Measurements from ENCODE around the gene NPEPL1.
"Not testable (repeated sequence)": the region's sequence is repeated elsewhere in the genome, so short reads cannot be mapped to it uniquely, and the experiment has no call there.

Gene NPEPL1

DNA sequence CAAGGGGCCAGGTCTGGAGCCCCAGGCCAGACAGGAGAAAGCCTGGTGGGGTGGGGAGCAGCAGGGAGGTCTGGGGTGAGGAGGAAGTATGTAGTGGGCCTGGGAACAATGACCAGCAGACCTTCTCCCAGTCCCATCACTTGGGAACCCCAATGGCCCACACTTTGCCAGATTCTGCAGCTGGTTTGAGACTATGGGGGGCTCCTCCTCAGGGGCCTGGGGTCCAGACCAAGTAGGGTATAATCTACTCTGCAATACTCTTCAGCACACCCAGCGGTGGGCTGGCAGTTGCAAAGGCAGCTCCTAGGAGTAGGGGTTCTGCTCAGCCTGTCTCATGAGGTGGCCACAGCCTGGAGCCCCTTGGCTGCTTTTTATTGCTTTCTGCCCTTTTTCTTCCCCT is 52.8 kb downstream of the NPEPL1 start:
- no peak for DNase-seq

DNA sequence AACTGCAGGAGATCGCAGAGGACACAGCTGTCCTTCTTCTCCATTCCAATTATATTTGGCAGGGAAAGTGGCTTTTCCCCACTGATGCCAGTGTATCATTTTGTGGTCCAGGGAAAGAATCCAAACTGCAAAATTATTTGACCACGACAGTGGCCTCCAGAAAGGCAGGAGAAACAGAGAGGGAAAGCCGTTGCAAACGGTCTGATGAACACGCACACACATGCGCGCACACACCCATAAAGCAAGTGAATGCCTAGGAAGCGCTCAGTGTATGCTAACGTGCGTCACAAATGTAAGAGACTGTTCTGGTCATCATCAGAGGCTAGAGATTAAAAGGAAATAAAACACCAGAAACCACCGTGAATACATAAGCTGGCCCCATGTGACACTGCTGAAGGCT is 54.0 kb downstream of the NPEPL1 start:
- DNase-seq, result no peak

DNA sequence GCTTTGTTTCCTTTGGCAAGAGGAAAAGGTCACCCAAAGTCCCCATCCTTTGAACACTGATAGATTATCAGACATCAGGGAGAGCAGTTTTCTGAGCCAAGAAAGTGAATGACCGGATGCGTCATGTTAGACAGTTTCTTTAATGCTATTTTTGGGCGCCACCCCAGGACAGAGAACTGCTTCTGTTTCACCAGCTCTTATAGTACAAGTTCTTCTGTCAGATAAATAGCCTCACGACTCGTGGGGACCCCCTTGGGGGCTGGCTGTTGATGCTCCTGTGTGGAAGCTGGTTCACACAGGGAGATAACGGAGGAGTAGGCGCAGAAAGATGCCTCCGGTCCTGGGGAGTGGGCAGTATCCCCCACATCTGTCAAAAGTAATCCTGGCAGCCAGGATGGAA is 54.6 kb downstream of the NPEPL1 start:
- DNase-seq, result no peak

DNA sequence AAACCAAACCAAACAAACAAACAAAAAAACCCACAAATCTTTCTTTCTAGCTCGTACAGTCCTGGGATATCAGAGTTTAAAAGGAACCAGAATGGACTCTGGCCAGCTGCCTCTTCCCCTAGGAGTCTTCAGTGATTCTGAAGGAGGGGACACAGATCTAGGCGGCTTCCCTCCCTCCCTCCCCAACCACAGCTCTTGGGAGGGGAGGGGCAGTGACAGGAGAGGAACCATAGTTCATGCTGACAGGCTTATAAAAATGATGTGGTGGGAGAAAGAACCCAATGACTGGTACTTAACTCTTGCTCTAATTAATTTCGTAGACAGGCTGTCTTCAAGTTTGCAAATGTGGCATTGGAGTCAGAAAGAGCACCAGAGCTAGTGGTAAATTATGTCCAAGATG is 56.0 kb downstream of the NPEPL1 start:
- no peak for DNase-seq

DNA sequence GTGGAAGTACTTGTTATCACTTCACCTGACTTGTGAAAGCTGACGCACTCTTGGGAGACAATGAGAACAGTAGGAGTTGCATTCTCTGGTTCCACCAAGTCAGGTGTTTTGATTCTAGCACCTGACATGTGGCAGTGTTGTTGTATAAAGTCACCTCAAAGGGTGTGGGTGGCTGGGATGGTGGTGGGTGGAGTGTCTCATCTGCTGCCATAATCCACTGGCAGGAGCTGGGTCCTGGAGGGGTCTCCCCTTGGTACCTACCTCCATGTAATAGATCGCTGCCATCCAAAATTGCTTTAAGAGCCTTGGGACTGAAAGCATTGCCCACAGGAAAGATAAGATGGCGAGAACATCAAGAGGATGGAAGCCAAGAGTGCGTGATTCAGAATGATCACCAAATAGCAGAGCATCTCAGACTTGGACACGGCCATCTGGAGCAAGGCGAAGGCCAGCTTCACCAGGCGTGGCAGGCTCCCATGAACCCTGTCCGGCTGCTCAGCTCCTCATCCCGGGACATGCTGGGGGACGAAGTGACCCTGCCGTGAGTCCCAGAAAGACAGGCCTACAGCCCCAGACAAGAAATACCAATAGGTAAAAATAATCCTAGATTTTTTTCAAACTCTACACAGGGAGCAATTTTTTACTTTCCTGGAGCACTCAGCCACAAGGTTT is 56.6 kb downstream of the NPEPL1 start:
- no peak for DNase-seq

DNA sequence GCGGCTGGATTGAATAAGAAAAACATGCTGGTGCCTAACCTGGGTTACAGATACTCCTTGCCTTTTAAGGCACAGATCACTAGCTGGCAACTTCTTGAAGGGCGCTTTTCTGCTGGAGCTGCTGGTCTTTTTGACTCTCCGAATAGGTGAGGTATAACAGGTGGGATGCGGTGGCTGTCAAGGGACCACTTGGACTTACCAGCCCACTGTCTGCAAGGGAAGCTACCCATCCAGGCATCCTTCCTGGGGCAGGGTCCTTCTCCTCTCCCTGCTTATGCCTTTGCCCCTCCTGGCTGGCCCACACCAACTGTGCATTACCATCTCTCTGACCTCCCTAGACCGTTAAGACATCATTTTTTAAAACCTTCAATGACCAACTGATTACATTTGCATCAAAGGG is 57.4 kb downstream of the NPEPL1 start:
- DNase-seq, result no peak

DNA sequence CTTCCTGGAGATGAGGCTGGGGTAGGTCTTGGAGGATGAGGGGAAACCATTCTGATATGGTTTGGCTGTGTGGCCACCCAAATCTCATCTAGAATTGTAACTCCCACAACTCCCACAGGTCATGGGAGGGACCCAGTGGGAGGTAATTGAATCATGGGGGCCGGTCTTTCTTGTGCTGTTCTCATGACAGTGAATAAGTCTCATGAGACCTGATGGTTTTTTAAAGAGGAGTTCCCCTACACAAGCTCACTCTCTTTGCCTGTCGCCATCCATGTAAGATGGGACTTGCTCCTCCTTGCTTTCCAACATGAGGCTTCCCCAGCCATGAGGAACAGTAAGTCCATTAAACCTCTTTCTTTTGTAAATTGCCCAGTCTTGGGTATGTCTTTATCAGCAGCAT is 58.1 kb downstream of the NPEPL1 start:
- not testable (repeated sequence) for DNase-seq

DNA sequence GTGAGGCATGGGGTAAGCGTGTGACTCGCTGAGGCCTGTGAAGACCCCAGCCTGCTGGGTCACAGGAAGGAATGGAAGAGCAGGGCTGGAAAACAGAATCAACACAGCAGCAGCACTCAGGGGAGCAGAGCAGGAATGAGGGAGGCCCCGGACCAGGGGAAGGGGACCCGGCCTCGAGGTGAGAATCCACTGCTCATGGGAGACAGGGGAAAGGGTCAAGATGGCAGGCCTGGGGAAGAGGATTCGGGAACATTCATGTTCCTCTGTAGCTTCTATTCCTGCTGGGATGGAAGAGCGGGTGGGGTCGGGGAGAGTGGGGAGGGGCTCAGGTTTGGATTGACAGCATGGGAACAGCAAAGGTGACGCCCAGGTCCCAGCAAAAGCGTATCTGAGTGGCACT is 59.4 kb downstream of the NPEPL1 start:
- DNase-seq, result no peak

DNA sequence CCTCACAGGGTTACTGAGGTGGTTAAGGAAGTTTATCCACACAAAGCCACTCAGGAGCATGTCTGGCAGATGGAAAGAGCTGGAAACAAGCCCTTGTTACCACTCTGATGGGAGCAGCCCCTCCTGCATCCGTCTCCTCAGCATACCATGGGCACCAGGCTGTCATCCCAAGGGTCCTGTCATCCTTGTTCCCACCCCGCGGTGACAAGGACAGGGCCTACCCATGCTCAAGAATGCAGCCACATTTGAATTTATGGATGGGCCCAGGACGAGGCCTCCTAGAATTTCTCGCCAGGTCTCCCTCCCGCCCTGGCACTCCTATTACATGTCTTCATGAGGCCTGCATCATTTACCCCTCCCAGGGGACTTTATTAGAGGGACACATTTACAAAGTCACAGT is 60.0 kb downstream of the NPEPL1 start:
- DNase-seq, result no peak

DNA sequence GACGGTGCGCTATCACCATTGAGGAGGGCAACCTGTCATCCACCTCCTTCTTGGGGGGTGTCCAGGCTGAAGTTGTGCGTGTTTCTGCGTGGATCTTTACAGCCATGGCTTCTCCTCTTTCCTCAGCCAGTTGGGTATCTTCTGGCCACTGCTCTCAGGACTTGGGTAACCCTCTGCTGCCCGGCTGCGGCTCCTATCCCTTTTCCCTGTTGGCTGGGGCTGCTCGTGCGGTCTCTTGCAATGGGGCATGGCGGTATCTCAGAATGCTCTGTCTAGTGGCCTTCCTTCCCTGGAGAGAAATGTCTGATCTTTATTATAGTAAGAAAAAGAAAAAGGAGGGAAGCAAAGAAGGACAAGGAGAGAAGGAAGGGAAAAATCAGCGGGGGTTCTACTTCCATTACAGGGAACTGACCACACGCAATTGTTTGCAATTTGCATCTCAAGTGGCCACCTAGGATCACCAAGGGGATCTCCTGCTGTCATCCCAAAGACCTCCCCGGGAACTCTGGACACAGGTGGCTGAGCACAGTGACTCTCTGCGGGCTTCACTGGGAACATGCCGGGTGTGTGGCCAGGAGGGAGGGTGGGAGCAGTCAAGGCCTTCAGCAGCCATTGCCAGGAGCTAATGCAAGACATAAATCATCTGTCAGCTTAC is 60.8 kb downstream of the NPEPL1 start:
- DNase-seq, result no peak

DNA sequence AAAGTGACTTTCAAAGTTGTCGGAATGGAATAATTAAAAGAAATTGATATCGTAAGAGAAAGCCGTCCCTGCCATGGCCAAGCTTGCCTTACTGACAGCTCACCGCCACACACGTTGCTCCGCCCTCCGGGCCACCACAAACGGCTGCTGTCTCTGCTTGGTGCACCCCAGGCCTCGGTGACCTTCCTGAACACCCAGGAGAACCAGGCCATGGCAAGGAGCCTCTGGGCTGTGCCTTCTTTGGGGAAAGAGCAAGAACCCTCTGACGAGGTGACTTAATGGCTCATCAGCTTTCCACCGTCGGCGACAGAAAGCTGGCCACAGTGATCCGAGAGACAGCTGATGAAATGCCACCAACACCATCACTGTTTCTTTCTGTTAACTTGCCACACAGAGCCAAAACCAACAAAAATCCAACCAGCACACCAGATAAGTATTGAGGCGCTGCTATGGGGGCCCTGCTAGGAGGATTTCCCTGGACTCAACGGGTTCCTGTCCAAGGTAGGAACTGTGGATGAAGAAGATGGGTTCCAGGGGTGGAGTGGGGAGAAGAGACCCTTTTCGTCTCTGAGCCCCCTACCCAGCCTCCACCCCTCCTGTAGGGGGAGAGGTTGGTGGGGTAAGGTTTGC is 61.4 kb downstream of the NPEPL1 start:
- no peak for DNase-seq

DNA sequence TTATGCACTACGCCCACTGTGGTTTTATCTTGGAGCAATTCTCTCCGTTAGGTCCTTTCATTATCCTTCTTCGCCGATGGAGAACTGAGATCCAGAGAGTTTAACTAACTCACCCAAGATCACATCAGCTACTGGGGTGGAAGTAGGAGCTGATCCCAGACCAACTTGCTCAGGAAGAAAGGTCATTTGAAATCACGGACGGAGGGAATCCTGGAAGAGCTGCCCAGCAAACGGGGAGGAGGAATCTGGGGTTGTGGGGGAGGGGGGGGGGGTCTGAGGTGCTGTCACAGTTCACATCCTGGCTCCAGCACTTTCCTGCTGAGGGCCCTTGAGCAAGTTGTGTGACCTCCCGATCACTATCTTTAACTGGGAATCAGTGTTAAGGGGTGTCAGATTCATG is 62.0 kb downstream of the NPEPL1 start:
- no peak for DNase-seq

DNA sequence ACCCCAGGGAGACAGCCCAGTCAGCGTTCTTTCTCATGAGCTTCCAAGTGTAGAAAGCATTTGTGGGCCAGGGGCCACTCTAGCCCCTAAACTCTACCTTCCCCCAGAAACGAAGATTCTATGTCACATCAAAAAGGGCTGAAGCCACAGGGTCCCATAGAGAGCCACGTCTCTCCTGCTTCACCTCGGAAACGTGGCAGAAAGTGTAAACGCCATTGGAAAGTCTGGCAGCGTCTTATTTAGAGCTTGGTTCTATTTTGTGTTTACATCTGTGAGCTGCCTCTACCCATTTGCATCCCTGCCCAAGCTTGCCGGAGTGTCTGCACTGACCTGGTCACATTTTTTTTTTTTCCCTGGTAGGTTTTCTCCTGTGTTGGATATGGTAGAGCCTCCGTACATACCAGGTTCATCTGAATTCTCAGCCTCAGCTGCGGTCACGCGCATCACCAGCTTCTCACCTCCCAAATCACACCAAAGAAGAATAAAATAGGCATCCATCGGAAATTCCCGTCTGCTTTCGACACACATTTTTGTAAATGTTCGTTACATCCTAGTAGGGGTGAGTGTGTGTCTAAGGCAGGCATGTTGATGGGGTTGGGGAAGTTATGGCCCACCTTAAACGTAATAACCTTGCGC is 62.6 kb downstream of the NPEPL1 start:
- no peak for DNase-seq

DNA sequence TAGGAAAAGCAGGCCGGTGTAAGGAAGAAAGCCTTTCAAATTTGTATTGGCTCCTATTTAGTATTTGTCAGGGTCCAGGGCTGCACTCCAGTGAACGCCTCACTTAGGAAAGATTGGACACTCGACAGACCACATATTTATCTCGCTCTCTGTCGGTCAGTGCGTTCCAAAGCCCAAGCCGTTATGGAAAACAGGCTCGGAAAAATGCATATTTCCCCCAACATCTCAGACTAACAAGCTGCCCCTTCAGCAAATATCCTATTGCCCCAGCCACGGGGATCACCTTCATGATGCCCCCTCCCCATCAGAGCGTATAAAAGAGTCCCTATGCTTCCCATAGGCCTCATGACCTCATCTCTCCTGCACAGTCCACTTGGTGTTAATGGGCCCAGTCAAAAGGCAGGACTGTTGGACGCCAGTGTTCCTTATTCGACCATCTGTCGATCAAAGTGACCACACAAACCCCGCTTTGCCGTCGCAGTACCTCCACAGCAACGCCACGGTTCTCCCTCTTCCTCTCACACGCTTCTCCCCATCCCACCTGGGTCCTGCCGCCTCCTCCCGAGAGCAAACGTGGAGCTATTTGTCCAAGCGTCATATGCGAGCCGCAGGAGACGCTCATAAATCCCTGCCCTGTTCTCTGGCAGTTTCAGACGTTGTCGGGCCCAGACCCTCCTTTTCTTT is 63.3 kb downstream of the NPEPL1 start:
- no peak for DNase-seq

DNA sequence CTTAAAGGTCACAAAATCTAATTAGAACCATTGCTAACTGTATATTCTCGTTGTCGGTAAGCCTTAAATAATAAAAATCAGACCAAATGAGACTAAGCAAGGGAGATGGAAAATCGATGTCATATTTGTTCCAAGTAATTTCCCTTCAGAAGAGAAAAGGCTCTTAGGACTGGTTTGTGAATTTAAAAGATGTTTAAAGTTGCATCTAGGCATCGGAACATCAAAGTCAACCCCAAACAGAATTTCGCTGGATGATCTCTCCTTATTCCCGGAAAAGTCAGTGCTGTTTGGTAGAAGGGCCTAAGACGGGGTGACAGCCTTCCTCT is 63.8 kb downstream of the NPEPL1 start:
- no peak for DNase-seq

DNA sequence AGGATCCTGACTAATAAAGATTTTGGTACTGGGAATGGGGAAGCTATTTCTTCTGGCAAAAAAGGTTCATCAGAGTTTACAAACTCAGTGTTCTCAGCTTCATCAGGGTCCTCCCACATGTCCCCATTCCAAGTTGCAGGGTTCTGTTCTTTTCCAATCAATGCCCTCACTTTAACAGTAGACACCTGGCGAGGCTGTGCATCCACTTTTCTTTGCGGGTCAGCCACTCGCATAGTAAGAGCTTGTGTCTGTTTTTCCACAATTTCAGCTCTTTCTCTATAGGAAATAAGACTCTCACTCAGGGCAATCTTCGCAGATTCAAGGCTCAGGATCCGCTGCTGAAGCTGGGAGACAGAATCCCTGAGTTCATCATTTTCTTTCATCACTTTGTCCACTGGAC is 65.0 kb downstream of the NPEPL1 start:
- DNase-seq, result not testable (repeated sequence)

DNA sequence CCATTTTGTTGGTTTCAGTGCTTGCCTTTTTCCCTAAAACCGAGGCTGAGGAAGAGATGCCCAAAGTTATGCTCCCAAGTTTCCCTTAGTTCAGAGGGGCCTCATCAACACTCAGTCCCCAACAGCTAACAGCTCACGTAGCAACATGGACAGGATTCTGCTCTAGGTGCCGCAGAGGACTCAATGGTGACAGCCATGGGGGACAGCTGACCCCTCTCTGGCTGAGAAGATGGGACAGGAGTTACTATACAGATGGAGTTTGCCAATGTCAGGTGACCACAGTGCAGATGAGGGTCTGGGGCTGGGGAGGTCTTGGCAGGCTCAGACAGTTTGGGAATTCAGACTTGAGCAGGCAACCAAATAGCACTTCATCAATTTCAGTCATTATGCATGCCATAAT is 67.3 kb downstream of the NPEPL1 start:
- DNase-seq, result no peak

DNA sequence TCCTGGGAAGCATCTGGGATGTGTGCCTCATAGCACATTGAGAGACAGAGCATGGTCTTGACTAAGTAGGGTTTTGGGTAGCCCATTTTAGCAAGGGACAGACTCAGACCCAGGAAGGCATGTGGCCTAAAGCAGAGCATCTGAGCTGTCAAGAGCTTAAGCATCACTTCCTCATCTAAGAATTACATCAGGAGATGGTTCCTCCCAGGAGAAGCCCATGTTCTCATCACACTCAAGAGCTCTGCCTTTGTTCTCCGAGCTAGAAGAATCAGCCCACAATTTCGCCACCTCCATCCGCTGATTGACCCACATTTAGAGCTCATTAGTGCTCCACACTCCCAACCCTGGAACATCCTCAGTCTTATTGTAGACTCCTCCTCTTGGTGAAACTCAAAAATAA is 68.3 kb downstream of the NPEPL1 start:
- DNase-seq, result no peak

DNA sequence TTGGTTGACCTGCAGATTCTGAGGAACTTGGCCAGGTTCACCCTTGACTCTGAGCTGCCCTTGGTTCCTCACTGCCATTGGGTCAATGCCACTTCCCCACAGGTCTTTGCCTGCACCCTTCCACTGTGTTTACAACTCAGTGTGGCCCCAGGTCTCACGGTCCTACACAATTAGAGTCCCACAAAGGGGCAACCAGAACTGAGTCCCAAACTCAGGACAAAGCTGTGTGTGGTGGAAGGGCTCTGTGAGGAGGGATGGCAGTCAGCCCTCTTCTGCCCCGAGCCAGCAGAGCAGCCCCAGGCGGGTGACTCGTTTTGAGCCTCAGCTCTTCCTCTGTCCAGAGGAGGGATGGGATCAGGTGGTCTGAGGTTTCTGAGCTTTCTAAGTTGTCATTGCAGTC is 69.5 kb downstream of the NPEPL1 start:
- no peak for DNase-seq

DNA sequence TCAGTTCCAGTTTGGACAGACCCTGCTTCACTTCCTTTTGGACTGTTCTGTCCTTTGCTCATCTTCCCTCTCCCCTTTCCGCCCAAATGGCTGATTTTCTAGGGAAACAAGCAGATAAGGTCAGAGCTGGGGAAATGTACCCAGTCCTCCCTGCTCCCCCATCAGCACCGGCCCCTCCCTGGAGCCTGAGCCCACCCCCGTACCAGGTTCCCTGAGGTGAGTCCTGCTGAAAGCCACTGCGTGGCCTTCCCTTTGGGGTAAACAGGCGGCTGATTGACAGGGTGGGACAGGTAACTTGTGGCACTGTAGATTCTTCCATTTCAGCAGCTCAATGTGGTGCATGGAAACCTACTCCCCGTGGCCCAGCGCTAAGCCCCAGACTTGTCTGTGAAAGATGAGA is 70.5 kb downstream of the NPEPL1 start:
- no peak for DNase-seq
